ENCODE data around the gene ABR.
"Not testable (repeated sequence)": the region's sequence is repeated elsewhere in the genome, so short reads cannot be mapped to it uniquely, and the experiment has no call there.

ABR gene

DNA sequence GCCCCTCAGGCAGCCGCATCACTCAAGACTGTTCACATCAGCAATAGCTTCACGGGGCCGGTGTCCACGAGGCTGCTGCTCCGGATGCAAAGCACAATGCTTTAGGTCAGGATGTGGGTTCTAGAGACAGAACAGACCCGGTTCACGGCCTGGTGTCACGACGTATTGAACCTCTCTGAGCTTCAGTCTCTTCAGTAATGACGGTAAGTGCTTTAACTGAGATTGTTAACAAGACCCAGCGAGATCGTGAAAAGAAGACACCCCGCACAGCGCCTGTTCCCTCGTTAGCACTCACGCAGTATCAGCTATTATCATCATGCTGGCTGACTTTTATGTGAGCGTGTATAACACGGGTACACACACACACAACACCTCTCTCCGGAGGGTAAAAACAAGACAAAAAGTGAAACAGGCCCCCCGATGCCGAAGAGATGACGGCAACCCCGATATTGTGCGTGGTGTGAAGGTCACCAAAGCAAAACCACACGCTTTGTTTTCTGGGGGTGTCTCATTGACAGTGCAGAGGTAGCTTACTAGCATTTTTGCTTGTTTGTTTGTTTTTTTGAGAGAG is 21.4 kb upstream of the ABR start:
- no peak for DNase-seq (ENCODE audit: low read depth)

DNA sequence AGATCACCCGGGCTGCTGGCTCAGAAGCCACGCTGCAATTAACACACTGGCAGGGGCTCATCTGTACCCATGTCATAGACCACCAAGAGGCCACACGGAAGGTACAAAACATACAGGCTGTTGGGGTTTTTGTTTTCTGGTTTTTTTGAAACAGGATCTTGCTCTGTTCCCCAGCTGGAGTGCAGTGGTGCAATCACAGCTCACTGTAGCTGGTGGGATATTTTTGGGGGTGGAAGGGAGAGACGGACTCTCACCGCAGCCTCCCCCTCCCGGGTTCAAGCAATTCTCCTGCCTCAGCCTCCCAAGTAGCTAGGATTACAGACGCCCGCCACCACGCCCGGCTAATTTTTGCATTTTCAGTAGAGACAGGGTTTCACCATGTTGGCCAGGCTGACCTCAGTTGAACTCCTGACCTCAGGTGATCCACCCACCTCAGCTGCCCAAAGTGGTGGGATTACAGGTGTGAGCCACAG is 19.5 kb upstream of the ABR start:
- DNase-seq (ENCODE audit: low read depth) = not testable (repeated sequence)

DNA sequence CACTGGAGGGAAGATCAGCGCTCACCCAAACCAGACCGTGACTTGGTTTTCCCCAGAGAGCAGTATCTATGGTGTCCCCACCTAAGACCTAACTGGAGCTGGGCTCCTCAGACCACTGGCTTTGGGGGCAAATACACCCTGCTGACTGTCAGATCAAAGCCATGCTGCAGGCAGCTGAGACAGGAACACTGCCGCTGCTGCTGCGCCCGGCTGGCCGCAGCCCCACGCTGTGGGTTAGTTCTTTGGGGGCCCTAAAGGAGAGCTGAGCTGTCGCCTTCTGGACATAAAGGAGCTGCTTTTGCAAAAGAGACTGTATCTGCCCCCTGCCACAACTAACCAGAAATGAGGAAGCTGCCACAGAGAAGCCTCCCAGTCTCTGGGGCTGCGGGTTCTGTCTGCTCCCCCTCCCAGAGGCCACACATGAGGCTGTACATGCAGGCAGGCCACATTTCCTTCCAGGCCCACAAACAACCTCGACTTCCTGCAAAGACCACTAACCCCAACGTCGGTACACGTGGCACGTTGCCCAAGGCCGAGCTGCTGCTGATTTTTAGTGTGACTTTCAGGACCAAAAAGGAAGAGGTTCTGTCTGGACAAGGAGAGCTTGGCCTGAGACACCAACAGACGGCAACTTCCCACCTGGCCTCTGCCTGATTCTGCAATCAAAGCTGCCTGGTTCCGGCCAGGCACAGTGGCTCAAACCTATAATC is 18.2 kb upstream of the ABR start:
- DNase-seq (ENCODE audit: low read depth) = no peak

DNA sequence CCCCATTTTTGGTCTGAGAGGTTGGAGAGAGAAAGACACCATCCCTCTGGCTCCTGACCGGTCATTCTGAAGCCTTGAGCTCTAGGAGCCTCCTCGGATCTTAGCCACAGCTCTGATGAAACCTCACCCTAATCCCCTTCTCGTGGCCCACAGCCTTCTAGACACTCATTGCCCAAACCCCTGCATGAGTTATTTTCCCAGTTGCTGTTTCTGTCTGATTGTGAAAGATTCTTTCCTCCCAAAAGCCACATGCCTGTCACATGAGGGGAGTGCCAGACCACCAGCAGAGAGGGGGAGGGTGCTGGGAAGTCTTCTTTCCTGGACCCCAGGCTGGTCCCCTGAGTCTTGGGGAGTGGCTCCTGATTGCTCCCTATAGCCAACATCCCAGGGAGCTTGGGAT is 17.6 kb upstream of the ABR start:
- no peak for DNase-seq (ENCODE audit: low read depth)

DNA sequence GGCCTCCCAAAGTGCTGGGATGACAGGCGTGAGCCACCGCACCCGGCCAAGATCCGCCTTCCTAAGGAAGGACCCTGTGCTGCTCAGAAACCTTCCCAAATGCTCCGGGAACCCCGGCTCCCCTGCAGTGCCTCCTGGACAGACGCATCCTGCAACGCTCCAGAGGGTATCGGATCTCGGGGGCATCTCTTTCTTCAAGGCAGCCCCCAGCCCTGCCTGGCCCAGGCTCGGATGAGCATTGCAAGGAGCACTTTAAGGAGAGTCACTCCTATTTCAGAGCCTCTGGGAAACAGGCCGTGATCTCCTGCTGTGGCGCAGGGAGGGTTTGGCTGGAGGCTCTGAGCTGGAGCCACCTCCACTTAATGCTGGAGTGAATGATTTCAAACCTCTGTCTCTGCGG is 17.2 kb upstream of the ABR start:
- DNase-seq (ENCODE audit: low read depth) = no peak

DNA sequence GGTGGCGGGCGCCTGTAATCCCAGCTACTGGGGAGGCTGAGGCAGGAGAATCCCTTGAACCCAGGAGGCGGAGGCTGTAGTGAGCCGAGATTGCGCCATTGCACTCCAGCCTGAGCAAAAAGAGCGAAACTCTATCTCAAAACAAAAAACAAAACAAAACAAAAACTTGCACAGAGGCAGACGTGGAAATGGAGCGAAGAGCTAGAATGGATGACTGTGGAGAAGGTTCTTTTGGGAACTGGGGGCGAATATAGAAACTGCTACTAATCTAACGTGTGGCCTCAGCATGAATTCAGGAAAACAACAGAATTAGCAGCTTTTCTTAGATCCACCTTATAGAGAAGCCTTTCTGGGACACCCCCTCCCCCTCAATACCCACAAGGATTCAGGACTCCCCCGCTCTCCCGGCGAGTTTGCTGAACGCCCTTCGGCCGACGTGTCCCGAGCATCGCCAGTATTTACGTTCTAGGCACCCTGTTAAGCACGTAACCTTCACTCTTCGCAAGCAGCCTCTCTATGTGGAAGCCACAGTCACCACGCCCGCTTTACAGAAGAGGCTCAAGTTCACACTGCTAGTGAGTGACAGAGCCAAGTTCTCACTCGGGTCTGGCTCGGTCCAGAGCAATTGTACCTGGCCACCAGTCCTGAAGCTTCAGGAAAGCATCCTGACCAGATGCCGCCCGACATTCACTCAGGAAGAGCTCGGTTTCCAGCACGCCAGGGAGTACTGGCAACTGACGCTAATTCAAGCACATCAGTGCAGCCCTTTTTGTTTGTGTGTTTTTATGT is 13.3 kb upstream of the ABR start:
- no peak for DNase-seq (ENCODE audit: low read depth)

DNA sequence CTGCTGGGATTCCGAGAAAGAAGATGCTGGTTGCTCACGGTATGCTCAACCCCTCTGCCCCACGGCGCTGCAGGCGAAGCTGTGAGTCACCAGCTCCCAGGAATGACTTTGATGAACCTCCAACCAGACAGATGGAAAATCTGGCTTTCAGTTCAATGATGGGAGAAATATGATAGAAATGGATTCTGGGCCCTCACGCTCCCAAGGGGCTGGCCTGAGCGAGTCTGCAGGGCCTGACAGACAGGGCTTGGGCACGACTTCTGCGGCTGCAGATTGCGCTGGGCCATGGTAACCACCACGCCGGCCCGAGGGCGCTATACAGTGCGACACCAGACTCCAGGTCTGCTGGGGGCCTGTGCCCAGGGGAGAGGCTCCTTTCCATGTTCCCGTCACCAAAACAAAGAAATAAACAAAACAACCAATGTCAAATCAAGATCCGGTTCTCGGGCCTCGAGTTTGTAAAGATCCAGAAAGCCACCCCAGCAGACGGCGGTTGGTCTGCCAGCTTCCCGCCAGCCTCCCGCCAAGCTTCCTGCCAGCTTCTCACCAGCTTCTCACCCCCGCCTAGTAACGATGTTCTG is 11.1 kb upstream of the ABR start:
- DNase-seq (ENCODE audit: low read depth) = no peak

DNA sequence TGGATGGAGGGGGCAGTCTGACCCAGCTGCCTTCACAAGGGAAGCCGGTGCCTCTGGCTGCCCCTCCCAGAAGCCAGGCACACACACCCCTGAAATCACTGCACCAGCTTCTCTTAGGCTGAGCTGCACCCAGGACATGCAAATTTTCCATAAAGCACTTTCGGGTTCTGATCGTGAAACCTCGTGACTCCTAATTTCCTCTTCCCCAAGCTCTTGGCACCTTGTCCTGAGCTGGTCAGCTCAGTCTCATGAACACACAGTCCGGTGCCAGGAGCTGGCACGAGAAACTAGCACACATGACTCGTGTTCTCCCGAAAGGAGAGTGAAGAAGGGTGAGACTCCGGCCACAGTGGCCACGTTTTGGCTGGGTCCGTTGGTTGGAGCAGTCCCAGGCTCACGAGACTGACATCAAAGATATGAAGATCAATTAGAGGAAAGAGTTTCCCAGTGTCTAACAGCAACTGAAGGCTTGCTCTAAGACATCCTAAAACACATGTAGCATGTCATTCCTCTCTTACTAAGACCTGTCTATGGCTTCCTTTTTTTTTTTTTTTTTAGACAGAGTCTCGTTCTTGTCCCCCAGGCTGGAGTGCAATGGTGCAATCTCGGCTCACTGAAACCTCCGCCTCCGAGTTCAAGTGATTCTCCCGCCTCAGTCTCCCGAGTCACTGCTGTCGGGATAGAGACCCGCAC is 9.2 kb upstream of the ABR start:
- DNase-seq (ENCODE audit: low read depth) = no peak

DNA sequence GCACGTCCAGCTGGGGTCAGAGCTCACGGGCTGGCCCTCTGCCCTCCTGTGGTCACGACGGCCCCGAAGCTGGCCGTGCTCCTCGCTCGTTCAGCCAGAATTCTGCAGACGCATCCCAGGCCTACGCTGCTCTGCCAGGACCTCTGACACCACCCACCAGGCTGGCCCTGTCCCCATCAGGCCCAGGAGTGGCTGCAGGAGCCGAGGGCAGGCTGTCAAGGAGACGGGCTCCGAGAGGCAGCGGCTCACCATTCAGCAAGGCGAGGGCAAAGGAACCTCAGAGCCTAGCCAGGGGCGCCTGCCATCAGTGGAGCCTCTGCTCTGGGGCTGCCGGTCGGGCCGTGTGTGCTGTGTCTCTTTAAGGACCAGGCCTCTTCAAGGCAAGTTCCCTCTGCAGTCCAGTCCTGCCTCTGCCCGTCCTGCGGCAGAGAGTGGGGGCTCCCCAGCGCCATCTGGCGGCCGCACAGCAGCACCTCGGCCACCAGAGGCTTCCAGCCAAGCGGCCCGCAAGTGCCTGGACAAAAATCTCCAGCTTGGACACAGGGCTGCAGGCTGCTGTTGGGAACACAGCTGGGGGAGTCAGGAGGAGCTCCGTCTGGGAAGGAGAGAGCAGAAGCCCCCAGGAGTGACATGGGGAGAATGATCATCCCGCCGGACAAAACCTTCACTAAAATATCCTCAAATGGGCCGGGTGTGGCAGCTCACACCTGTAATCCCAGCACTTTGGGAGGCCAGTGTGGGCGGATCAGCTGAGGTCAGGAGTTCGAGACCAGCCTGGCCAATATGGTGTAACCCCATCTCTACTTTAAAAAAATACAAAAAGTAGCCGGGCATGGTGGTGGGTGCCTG is 7.4 kb upstream of the ABR start:
- DNase-seq (ENCODE audit: low read depth) = no peak

DNA sequence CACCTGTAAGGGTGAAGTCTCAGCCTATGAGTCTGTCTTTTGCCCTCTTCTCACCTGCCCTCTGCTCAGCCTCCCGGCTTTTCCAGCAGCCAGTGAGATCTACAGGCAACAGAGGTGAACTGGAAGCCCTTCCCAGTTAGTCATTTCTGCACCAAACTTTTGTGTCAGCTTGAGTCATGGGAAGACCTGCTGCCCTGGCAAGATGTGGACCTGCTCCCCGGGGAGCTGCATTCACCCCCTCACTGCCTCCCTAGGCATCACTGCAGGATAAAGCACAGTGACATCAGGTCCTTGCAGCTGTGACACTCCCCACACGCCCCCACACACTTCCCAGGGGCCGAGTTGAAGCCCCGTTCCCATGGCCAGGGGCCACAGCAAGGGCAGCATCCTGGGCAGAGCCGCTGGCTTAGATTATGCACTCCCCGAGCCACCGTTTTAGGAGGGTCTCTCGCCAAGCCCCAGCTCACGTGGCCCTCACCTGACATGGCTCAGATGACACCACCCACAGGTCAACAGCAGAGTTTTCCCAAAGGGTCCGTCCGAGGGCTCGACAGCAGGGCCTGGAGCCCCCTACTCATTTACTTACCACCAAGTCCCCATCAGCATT is 6.5 kb upstream of the ABR start:
- no peak for DNase-seq (ENCODE audit: low read depth)

DNA sequence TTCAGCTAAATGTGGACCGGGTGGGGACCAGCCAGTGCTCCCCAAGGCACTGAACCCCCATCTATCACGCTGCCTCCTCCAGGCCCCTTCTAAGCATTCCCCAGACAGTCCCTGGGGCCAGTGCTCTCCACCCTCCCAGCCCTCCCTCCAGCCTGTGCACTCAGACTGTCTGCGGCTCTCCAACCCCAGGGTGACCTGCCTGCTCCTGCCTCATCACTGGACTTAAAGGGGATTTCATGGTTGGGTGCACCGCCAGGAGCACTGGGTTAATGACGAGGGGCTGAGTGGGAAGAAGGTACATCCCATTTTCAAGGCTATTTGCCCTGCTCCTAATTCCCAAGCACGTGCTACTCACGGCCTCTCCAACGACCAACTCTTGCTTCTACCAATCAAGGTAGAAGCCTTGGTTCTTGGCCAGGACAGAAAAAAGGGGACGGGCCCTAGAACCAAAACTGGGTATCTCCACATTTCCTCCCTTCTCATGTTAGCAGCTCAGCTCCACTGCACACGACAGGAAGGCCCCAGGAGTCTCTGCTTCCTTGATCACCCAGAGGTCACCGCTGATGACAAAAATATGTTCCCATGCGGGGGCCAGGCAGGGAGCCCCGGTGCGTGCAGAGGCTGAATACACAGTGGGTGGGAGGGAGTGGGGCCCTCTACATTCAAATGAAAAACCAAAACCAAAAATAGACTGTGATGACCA is 3.5 kb upstream of the ABR start:
- DNase-seq (ENCODE audit: low read depth) = no peak

DNA sequence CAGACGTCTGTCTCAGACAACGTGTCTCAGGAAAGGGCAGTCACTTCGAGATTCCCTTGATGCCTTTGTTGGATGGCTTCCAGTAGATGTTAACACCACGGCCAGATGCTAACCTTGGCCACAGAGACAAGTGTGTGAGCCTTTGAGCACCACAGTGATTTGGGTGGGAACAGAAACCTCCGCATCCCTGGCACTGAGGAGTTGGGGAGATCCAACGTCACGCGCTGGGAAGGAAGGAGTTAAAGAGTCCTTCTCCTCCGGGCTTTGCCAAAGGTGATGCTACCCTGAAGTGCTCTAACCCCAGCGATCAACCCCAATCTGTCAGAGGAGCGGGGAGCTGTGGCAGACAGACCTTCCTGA is 3.0 kb upstream of the ABR start:
- DNase-seq (ENCODE audit: low read depth) = no peak

DNA sequence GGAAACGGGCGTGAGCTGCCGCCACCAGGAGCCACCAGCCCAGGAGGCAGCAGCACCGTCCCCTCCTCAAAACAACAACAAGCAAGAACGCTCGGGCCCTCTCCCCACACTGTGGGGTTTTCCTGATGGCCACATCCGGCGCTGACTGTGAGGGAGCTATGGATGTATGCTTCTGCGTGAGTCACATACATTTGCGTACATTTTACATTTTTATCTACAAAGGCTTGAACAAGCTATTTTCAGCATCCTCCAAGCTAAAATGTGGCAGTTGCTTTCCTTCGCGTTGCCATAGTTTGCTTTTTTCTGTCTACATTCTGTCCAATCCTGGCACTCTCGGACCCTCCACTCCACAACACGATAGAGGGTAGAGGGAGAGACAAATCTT is 2.0 kb upstream of the ABR start:
- DNase-seq (ENCODE audit: low read depth) = no peak

DNA sequence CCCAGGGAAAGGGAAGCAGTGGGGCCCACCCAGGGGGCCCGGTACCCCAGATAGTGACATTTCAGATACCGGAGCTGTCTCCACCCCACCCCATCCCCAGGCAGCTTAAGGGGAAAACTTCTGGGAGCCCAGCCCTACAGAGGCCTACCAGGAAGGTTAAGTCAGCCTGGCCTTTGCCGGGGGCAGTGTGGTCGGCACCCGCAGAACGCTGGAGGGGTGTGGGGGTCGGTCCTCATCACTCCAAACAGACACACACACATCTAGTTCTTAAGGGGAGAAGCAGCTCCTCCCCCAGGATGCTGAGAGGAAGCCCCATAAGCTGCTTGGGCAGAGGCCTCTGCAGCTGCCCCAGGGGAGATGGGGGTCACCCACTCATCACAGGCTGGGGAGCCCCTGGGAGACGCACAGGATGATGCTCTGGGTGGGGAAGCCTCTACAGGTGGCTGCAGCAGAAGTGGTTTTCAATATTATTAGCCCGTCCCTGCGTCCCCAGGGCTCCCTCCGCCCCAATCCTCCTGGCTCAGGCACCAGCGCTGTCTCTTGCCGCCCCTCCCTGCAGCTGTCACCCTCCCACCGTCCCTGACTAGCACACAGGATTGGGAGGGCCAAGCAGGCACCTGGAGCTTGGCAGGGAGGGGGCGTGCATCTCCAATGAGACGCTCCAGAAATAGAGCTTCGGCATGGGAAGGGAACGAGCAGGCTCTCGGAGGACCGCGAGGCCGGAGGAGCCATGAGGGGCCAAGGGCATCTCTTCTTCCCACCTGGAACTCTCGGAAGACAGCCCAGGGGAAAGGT is 1.4 kb upstream of the ABR start:
- DNase-seq (ENCODE audit: low read depth) = no peak

DNA sequence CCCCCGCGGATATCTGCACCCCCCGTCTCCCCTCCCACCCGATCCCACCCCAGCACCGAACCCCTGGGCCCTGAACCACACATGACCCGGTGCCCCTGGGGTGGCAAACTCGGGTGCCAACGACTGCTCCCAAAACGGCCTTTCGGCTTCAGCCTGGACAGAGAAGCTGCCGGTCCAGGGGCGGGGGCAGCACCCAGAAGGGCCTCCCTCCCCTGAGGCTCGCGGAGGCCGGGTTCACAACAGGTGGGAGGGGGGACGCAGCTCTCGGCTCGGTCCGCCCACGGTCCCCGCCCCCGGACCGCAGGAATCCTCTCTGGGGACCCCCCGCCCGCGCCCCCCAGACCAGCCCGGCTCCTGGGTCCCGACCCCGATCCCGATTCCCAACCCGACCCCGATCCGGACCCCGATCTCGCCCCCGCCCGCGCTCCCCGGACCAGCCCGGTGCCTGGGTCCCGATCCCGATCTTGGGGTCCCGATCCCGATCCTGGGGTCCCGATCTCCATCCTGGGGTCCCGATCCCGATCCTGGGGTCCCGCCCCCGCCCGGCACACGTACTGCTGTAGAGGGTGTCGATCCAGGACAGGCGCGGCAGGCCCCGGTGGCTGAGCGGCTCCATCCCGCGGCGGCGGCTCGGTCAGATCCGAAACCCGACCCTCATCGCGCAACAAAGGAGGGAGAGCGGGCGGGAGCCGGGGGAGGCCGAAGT is 516 bp downstream of the ABR start:
- no peak for DNase-seq (ENCODE audit: low read depth)

DNA sequence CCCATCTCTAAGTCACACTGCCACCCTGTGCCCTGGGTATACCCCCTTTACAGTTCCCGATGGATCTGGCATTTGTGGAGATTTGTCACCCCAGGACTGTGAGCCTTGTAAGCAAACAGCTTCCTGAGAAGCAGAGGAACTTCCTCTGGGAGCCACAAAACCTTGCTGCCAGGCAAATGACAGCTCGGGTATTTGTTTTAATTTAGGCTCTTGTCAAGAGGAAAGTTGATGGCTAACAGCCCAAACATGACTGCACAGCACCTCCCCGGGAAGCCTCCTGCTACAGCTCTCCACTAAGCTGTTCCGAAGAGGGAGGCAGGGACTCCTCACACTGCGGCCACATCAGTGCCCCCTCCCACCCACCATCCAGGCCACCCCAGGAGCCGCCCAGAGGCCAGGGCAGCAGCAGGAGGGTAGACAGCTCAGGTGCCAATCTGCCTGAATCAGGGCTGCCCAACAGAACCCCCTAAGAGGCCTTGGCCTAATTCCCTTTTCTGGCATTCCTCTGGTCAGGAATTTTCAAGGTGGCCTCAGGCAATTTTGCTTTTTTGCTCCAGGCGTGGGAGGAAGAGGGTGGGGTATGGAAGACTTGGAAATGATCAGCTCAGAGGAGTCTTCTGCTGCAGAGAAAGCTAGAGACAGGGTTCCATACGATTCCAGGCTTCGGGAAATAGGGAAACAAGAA is 2.6 kb downstream of the ABR start:
- no peak for DNase-seq (ENCODE audit: low read depth)

DNA sequence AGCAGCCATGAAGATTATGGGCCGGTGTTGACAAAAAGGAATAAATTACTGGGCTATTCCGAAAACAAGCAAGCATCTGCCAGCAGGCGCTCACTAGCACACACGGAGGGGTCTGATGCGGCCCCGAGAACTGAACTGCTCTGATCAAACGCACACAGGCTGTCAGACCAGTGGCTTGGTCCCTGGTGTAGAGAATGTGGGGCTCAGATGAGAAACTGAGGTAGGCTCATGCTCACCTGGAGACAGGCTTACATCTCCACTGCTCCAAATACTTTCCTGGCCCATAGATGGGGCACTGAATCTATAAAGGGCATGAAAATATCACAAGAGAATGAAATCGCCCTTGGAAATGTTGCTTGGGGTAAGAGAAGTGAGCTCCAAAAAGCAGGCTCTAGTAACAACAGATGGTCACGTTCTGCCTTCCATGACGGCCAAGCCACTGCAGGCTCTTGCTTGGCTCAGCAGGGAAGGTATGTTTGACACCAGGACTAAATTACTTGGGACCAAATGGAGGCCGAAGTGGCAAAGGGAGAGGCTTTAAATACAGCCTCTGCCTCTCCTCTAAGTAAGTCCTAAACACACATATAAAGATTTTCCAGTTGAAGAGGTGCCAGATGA is 5.4 kb downstream of the ABR start:
- no peak for DNase-seq (ENCODE audit: low read depth)
